Thyroid gland (tissue), 4 donors: ENCODE data around the gene SLC35A4.

Experiments
- POLR2A ChIP-seq, 2 donors: fragments of 450-650 bp; IDR thresholded peaks; one replicate each; pipeline ENCODE4 v1.6.1; 2017; ENCODE audit warnings: antibody characterized with exemption in 2 of 2, mild to moderate bottlenecking in 2 of 2, moderate library complexity in 1 of 2
- TF ChIP-seq, protein P1 (sequence below), 6 experiments: fragments of 200-600 bp in 3 of 6; fragments of 450-650 bp in 3 of 6; sonication (generic) in 3 of 6; IDR thresholded peaks; one replicate each; pipeline ENCODE4 v1.5.1; 2016 to 2019; ENCODE audit warnings: antibody characterized with exemption in 6 of 6, mild to moderate bottlenecking in 2 of 6, inconsistent platforms in 1 of 6, moderate library complexity in 1 of 6

DNA sequence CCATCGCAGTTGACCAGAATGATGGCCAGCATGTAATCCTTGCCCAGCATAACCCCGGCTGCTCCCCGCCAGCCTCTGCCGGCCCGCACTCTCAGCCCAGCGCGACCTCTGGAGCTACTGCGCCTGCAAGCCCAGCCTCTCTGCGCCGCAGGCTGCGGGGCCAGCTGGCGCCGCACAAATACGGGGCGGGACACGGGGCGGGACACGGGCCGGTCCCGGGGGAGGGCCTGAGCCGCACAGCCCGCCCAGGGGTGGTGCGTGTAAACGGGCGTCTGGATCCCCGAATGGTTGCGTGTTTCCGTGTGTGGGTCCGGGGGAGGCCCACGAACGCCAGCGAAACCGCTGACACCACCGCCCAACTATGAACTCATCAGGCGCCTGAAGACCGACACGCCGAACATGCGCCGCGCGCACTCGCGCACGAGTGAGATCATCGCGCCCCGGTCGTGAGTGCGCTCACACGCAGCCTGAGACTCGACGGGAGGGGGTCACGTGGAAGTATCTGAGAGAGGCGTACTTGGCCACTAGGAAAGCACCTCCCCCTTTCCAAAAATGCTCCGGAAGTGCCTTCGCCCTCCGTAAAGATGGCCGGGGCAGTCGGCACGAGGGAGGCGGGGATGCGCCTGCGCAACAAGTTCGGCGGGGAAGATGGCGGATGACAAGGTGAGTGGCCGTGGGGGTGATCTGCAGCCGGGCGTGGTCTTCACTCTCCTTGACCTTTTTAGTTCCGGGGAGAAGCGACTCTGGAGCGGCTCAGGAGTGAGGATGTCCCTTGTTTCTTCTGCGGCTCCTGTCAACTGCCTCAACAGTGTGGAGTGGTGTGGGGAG, at the start of gene SLC35A4, which contains the start of gene APBB3:
- TF ChIP-seq, protein P1, sequence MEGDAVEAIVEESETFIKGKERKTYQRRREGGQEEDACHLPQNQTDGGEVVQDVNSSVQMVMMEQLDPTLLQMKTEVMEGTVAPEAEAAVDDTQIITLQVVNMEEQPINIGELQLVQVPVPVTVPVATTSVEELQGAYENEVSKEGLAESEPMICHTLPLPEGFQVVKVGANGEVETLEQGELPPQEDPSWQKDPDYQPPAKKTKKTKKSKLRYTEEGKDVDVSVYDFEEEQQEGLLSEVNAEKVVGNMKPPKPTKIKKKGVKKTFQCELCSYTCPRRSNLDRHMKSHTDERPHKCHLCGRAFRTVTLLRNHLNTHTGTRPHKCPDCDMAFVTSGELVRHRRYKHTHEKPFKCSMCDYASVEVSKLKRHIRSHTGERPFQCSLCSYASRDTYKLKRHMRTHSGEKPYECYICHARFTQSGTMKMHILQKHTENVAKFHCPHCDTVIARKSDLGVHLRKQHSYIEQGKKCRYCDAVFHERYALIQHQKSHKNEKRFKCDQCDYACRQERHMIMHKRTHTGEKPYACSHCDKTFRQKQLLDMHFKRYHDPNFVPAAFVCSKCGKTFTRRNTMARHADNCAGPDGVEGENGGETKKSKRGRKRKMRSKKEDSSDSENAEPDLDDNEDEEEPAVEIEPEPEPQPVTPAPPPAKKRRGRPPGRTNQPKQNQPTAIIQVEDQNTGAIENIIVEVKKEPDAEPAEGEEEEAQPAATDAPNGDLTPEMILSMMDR (IDR thresholded peaks at IDR 0.05) = peak in 1 of 6 experiments; percentile 20
- TF ChIP-seq POLR2A (IDR thresholded peaks at IDR 0.05) = peak; percentile 41 to 87
